Measurements from ENCODE around the gene GPNMB.

Gene GPNMB

GRCh38 chr7:23228412-23228811, 18.2 kb upstream of the GPNMB start:
- in situ Hi-C loops (cut with MboI; ENCODE audit: low sequenced_read_pairs): no loop called here

GRCh38 chr7:23230641-23231101, 15.9 kb upstream of the GPNMB start:
- in situ Hi-C loops (cut with MboI; ENCODE audit: low sequenced_read_pairs): no loop called here

DNA sequence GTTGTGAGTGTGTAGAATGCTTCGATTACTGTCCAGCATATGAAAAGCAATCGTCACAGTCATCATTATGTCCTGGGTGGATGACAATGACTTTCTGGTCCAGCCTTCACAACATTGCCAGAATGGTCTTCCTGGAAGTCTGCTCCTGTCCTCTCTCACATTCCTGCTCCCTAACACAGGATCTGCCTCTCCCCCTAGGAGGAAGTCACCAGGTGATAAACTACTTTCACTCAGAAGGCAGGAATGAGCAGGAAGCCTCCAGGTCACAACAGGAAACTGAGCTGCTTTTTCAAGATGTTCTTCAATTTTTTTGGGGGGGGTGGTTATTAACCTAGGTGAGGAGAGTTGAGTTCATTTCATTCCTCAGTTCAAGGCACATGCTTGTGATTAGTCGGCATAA, 13.6 kb upstream of the GPNMB start:
- in situ Hi-C loops (cut with MboI; ENCODE audit: low sequenced_read_pairs): no loop called here

GRCh38 chr7:23234569-23235296, 11.8 kb upstream of the GPNMB start:
- in situ Hi-C loops (cut with MboI; ENCODE audit: low sequenced_read_pairs): no loop called here

GRCh38 chr7:23235813-23236221, 10.8 kb upstream of the GPNMB start:
- in situ Hi-C loops (cut with MboI; ENCODE audit: low sequenced_read_pairs): no loop called here

DNA sequence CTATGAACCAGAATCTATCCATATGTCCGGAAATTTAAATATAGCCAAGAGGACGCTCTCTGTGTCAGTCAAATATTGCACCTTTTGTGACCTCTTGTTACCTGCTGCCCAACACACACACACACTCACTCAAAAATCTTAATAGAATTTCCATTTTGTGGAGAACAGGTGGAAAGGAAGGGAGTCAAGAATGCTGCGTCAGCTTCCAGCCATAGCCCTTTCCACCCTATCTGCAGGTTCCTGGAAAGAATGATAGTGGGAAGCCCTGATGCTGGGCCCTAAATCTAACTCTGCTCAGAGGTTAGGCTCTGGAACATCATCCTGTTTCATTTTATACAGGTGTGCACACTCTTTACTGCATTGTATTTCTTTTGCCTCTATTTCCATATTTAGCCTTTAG, 9.6 kb upstream of the GPNMB start:
- in situ Hi-C loops (cut with MboI; ENCODE audit: low sequenced_read_pairs): no loop called here

GRCh38 chr7:23238983-23239652, 7.5 kb upstream of the GPNMB start:
- in situ Hi-C loops (cut with MboI; ENCODE audit: low sequenced_read_pairs): no loop called here

GRCh38 chr7:23239698-23240097, 6.9 kb upstream of the GPNMB start:
- in situ Hi-C loops (cut with MboI; ENCODE audit: low sequenced_read_pairs): no loop called here

DNA sequence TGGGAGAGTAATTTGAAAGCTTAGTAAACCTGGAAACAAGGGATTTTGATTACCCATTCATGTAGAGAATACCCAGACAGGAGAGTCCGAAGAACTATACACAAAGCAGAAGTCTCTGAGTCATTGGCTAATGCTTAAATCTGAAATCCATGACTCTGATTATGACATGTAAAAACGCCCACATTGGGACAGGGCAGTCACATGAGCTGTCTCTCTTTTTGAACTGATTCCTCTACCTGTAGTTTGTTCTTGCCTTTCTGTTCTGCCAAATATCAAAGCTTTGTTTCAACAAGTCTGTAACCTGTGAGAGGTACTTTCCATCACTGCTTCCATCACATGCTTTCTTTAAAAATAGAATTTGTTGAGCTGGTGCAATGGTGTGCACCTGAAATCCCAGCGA, 4.3 kb upstream of the GPNMB start:
- in situ Hi-C loops (cut with MboI; ENCODE audit: low sequenced_read_pairs): no loop called here

DNA sequence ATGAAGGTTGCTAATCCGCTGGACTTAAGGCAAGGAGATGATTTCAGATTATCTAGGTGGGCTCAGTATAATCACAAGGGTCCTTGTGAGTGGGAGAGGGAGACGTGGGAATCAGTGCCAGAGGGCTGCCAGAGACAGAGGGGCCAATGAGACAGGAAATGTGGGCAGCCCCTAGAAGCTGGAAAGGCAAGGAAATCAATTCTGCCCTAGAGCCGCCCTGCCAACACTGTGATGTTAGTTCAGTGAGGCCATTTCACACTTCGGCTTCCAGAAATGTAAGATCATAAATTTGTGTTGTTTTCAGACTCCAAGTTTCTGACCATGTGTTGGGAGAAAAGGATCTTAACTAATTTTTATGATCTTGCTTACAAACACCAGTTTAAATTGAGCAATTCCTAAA, 3.6 kb upstream of the GPNMB start:
- in situ Hi-C loops (cut with MboI; ENCODE audit: low sequenced_read_pairs): no loop called here

GRCh38 chr7:23247046-23247602, 549 bp downstream of the GPNMB start:
- in situ Hi-C loops (cut with MboI; ENCODE audit: low sequenced_read_pairs): no loop called here

DNA sequence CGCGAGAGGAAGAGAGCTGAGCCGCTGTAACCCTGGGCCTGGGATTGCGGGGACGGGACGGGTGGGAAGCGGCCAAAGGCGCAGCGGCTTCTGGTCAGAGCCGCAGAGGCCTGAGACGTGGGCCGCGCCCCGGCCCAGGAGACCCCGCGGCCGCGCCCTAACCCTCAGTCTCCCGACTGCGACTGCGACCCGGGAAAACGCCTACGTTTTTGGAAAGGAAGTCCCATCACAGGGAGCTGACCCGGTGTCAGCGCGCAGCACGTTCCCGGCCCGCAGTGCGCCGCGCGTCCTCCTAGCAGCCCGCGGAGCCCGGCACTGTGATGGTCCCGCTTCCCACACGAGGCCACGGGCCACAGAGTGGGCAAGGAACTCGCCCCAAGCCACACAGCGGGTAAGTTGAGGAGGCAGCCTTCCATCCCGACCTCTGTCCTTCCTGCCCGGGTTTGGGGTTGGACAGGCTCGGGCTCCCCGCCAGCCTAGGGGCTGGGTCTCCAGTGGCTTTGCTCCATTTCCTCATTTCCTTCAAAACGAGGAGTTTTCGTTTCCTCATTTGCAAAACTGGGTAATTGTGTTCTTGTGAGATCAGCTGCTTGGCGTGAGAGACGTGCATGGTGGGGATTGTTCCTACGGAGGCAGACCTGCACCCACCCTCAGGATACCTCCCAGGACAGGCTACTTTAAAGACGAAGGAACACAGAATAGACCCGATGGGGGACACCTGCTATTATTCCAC, 1.2 kb downstream of the GPNMB start:
- in situ Hi-C loops (cut with MboI; ENCODE audit: low sequenced_read_pairs): no loop called here

DNA sequence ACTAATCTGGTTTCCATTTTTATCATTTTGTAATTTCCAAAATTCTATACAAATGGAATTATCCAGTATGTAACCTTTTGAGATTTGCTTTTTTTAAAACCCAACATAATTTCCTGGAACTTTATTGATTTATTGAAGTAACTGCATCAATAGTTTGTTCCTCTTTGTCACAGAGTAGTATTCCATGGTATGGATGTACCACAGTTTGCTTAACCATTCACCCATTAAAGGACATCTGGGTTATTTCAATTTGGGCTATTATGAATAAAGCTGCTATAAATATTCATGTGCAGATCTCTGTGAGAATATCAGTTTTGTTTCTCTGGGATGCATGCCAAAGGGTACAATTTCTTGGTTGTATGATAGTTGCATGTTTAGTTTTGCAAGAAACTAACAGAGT, 2.9 kb downstream of the GPNMB start:
- in situ Hi-C loops (cut with MboI; ENCODE audit: low sequenced_read_pairs): no loop called here

GRCh38 chr7:23254051-23254681, 7.6 kb downstream of the GPNMB start:
- in situ Hi-C loops (cut with MboI; ENCODE audit: low sequenced_read_pairs): no loop called here

GRCh38 chr7:23256731-23257130, 10.2 kb downstream of the GPNMB start:
- in situ Hi-C loops (cut with MboI; ENCODE audit: low sequenced_read_pairs): no loop called here

GRCh38 chr7:23260371-23260770, 13.8 kb downstream of the GPNMB start:
- in situ Hi-C loops (cut with MboI; ENCODE audit: low sequenced_read_pairs): no loop called here

GRCh38 chr7:23261843-23262452, 15.4 kb downstream of the GPNMB start:
- in situ Hi-C loops (cut with MboI; ENCODE audit: low sequenced_read_pairs): no loop called here

DNA sequence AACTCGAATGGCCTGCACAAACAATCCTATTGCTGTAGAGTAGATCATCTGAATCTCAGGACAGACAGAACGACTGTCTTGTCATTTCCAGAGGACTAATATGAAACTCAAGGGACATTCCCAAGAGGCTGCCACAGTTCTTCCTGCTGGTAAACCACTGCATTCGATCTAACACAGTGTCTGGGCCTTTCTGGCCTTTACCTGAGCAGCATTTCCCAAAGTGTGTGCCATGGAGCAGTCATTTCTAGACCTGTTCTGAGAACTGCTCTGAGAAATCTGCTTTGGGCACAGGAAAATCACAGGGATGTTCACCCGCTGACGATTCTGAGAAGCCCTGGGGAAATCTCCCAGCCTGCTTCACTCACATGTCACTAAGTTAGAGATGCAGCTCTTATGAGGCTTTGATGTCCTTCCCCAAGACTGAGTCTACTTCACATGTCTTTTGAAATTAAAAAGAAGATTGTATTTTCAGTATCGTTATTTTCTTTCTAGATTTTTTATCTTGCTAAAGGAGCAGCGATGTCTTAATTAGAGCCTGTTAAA, 18.4 kb downstream of the GPNMB start:
- in situ Hi-C loops (cut with MboI; ENCODE audit: low sequenced_read_pairs): no loop called here

- in situ Hi-C loops (cut with MboI; ENCODE audit: low sequenced_read_pairs): no loop called here
Measured at GRCh38 chr7:23266918-23267317, 20.3 kb downstream of the GPNMB start.

- in situ Hi-C loops (cut with MboI; ENCODE audit: low sequenced_read_pairs): no loop called here
Measured at GRCh38 chr7:23267357-23267756, 20.8 kb downstream of the GPNMB start.

All from hTERT RPE-1 (cell line).